Right hindlimb (tissue), 1 donor: ENCODE results near the gene TMEM167A.

Experiments
- DNase-seq: peaks from one replicate; pipeline ENCODE4 v3.0.0-alpha.2; 2018

Gene TMEM167A

DNA sequence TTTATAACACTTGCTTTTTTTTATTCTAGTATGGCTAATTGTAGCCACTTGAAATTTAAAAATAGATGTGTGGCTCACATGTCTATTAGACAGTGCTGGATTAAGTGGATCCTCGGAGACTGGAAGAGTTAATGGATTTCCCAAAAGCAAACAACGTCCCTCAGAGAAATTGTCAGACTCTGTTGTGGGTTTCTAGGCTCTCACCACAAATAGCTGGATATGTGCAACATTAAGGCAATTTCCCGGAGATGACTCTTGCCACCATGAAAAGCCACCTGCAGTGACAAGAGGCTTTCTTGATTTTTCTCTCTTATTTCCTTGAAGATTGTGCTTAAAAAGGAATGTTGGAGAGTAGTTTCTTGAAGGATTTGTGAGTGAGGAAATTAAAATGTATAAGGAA is 43.2 kb downstream of the TMEM167A start:
- no peak for DNase-seq

DNA sequence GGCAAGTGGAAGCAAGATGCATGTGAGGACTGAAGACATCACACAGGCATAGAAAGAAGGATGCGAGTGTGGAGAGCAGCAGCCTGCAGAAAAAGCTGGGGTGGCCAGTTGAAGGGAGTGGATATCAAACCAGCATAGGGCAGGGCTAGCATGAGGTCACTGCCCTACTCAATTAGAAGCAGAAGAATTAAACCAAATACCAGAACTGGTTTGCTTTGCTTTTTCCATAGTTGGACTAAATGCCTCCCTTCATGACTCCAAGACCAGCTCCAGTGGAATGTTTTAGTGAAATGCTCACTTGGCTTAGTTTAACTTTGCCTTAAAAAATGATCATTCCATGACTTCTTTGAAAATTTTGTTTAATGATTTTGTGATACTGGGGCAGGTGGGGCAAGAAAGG is 45.8 kb downstream of the TMEM167A start:
- DNase-seq, result no peak

DNA sequence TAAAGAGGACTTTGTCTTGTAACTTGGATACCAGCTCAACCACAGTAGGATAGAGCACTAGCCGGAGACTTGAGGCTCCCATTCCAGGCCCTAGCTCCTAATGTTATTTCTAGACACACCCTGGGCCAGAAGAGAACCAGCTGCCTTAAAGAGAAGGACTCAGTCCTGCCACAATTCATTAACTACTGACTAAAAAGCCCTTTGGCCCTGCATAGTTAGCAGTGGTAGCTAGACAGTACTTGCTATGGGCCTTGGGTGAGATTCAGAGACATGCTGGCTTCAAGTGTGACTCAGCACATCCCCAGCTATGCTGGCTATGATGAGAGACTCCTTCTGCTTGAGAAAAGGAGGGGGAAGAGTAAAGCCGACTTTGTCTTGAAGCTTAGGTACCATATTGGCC is 47.3 kb downstream of the TMEM167A start:
- DNase-seq, result no peak

DNA sequence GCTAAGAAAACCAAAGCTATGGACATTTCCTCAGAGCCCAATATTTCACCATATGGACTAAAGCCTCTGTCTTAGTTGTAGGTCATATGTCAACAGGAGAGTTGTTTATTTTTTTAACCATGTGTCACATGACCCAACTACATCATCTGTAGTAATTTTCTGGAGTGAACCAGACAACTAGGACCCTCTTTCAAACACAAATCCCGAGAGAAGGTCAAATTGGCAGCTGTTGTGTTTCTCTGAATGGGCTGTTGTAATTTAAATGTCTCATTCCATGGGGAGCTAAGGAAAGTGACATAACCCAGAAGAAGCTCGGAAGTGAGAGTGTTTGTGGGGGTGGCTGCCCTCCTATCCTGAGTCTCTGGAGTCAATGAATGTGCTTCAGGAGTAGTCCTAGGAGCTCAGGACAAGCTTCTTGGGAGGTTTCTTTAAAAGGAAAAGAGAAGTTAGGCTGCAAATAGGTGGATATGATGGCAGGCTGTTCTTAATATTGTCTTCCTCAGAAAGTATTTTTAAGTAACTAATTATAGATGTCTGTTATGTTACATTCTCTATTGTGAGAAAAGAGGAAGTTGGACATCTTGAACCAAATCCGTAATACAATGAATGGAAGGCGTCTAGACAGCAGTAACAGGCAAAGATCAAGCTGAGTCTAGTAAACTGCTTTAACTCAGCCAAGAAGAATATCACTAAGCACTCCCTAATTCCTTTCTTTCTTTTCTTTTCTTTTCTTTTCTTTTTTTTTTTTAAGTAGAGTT is 50.1 kb downstream of the TMEM167A start:
- DNase-seq, result no peak

DNA sequence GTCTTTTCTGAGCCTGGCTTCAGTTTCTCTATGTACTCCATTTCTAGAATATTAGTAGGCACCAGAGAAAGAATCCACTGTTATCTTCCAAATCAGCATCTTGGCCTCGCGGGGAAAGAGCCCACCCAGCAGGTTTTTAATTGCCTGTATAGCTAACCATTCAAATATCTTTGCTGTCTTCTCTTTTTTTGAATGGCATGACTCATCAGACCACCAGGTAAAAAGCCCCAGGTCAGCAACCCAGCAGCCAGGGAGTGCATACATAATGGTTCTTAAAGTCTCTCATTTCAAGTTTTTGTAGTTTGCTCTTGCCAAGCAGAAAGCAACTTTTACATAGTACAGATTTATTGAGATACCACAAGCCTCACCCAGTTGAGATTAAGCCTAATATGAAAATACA is 50.7 kb downstream of the TMEM167A start:
- DNase-seq, result no peak

DNA sequence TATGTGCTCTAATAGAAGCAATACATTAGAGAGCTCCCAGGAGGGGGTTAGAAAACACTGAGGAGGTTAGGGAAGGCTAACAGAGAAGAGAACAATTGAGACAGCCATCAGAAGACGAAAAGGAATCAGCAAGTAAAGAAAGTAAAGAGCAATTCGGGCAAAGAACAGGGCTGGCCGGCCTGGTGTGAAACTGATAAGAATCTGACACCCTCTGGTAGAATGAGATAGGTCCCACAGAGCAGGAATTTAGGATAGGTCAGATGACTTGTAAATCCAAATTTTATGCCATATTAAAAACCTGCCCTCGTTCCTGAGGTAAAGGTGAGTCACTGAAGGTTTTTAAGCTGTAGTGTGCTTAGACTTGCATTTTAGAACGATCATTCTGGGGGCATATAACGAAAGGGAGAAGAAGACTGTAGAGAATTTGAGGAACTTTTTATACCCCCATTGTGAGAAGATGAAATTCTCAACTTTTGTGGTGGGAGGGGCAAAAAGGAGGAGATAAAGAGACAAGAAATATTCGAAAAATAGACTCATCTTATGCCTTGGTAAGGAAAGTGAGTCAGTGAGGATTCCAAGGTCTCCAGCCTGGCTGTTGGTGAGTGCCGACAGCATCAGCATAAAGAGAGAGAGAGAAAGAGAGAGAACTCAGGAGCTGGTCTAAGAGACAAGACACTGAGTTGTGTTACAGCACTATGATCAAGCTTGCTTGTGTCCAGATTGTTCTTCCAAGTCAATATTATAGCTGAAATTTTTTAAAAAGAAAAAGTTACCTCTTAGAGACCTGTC is 51.3 kb downstream of the TMEM167A start:
- no peak for DNase-seq

DNA sequence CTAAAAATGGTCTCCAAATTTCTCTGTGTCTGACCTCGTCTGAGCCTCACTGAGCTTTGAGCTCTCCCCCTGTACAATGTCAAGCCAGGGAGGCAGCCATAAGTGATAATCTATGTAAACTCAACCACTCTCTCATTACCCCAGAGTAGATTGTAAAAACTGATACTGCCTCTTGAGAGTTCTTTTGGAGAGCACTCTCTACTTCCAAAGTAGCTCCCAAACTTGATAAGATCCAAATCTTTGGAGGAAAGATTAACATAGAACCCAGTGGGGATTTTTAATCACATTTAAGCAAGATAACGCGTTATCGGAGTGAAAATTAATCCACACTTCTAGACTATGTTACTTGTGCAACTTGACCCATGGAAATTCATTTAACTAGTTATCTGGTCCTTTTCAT is 54.9 kb downstream of the TMEM167A start:
- DNase-seq, result no peak

DNA sequence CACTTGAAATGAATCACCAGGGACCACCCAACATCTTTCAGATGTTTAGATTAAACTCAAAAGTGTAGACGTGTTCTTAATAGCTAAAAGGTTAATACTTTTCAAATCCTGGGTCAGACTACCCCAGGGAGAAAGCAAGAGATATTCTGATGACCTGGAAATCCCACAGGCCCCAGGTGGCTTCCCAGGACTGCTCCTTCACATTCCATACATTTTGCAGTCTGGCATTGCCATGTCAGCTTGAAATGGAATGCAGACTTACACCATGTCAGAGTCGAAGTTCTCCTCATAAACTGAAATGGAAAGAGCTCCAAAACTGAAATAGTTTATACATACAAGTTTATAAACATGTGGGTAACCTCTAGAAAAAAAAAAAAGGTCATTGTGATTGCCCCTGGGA is 61.5 kb downstream of the TMEM167A start:
- no peak for DNase-seq

DNA sequence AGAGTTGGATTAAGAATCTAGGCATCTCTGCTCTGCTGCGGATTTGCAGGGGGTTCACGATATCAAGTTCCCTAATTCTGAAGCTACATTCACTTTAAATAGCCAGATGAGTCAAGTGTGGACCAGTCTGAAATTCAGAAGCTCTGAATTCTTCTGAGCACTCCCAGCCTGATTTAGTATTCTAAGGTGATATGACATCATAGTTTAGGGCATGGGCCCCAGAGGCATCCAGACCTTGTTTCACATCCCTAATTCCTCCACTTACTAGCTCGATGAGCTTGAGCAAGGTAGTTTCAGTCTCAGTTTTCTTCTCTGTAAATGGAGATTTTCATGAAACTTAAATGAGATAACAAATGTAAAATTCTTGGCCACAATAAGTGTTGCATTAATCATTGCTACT is 65.2 kb downstream of the TMEM167A start:
- no peak for DNase-seq

DNA sequence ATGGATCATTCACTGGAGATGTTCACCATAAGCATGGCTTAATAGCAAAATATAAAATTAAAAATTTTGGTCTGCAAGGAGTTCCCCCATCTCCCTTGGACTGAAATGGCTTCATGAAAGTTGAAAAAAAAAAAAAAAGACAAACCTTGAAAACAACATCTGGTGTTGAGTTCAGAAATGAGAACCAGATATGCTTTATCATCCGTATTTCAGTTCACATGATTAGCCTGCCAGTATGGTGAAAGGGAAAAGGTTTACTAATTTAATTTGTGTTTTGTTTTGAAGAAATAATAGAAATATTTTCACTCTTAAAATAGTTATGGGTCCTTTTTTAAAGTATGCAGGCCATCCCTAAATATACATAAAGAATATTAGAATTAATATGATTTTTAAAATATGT is 67.8 kb downstream of the TMEM167A start:
- no peak for DNase-seq

DNA sequence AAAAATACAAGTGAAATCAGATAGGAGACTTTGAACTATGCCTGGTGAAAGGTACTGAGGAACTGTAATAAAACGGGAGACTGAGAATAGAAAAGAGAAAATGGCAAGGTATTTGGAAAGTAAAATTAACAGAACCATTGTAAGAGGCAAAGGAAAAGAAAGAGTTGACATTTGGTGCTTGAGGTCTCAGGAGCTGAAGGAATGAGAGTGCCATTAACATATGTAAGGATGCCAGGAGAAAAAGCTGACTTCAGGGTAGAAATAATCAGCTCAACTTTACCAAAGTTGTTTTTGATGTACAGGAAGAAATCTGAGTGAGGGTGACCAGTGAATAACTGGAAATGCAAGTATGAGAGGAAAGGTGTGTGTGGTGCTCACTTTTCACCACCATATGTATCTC is 69.4 kb downstream of the TMEM167A start:
- no peak for DNase-seq

DNA sequence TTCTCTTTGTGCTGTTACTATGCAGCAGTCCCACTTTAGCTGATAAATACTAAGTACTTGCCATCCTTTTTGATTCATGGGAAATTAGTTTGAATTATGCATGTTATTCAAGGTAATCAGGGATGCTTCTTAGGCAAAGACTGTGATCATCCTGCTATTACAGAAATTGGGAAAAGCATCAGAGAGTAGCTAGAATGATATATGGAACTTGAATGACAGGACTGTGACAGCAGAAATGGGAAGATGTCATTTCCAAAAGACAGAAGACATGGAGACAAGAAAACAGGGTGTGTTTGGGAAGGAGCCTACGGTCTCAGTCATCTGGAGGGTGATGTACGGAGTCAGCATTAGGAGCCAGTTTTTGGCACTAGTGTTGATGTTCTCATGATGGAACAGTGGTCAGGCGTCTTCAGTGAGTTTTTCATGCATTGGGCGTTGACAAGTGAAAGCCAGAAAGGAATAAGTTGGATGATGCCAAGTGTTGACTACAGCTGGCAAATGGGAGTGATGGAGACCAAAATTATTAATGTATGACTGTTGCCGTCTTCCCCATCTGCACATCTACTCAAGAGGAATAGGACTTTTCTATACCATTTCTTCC is 70.4 kb downstream of the TMEM167A start:
- DNase-seq, result no peak

DNA sequence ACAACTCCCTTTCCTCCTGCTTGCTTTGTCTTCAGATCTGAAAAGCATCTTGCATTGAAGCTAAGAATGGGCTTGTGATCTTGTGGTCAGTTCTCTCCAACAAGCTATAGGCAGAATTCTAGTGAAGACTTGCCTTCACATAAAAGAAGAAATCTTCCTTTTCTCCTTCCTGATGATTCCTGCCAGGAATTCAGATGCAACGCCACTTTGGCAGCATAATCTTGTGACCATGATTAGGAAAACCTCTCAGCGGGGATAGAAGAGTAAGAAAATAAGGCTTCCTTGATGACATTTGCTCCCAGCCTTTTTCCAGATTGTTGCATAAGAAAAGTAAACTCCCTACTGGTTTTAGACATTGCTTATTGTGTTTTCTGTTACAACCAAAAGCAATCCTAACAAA is 73.4 kb downstream of the TMEM167A start:
- DNase-seq, result no peak
